ENCODE results near the gene ASB2.
A peak's percentile ranks its signal among the peaks of the same experiment; 100 is the strongest.

Gene ASB2

DNA sequence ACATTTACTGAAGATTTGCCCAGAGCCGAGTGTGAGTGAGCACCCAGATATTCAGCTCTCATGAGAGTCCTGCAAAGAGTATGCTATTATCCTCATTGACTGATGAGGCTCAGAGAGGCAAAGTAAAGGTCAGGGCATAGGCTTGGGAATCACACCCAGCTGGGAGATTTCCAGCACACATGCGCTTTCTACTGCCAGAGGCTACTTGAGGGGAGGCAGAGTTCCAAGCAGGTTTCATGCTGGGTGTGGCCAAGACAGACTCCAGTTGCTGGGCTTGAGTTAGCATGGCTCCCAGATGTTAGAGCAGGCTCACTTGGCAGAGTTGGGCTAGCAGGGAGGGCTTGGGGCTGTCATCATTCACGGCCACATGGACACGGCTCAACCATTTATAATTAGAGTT lies 63.6 kb downstream of the ASB2 start:
- H3K4me3 ChIP-seq (ENCODE audit: low read depth, low read length), result no peak overlapping the region
- no peak for TF ChIP-seq CTCF (IDR thresholded peaks at IDR 0.05; ENCODE audit: control insufficient read depth, extremely low read depth, insufficient read depth)
- no peak for DNase-seq (ENCODE audit: low read depth)

DNA sequence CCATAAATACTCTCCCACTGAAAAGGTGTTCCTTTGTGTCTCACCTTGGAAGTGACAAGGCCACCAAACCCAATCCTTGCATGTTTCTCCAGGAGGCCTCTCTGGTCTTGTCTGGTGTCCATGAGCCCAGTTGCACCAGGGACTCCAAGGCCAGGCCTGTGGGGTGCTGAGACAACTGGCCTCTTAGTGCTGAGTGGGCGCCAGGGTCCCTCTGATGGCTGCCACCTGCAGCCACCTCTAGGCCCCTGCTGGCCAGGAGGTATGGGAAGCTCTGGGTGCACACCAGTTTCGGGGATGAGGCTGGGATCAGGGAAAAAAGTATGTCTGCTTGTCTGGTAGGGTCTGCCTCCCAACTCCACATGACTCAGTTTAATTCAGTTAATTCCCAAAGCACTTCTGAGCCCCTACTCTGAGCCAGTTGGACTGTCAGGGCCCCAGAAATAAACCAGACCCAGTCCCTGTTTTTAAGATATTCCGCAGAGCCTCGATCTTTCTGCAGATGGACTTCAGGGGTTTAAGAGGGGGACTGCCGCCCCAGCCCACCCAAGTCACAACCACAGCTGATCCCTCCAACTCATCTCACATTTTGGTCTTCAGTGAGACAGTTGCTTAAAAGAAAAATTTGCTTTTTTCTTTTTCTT lies 64.3 kb downstream of the ASB2 start:
- no peak for DNase-seq (ENCODE audit: low read depth)
- TF ChIP-seq CTCF (IDR thresholded peaks at IDR 0.05; ENCODE audit: control insufficient read depth, extremely low read depth, insufficient read depth), result no peak

GRCh38 chr14:93909429-93910128 lies 66.8 kb downstream of the ASB2 start:
- TF ChIP-seq CTCF (IDR thresholded peaks at IDR 0.05; ENCODE audit: control insufficient read depth, extremely low read depth, insufficient read depth), result no peak
- DNase-seq (ENCODE audit: low read depth), result no peak
- no peak overlapping the region for H3K4me3 ChIP-seq (ENCODE audit: low read depth, low read length)

More for the DNA sequence above, 64.3 kb downstream of the ASB2 start:
- H3K4me3 ChIP-seq (ENCODE audit: low read depth, low read length), result no peak overlapping the region

- no peak overlapping the region for H3K4me3 ChIP-seq (ENCODE audit: low read depth, low read length)
- peak; percentile 95 for TF ChIP-seq CTCF (IDR thresholded peaks at IDR 0.05; ENCODE audit: control insufficient read depth, extremely low read depth, insufficient read depth)
- DNase-seq (ENCODE audit: low read depth), result peak; percentile 14
Measured at GRCh38 chr14:93906341-93907329, 69.7 kb downstream of the ASB2 start.

DNA sequence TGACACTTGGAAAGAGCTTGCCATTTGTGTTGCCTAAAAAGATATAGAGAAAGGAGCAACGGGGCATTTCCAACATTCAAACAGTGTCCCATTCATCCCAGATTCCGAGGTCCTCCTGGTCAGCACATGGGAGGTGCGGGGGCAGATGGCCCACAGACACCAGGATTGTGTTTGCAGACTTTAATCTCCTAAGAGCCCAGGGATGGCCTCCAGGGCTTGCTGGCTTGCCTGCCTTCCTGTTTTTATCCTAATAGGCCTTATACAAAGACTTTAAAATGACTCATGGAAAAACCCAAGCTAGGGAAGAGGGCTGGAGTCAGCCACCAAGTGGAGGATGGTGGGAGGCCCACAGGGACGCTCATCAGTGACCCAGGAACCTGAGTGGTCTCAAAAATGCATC lies 70.7 kb downstream of the ASB2 start:
- no peak overlapping the region for H3K4me3 ChIP-seq (ENCODE audit: low read depth, low read length)
- no peak for TF ChIP-seq CTCF (IDR thresholded peaks at IDR 0.05; ENCODE audit: control insufficient read depth, extremely low read depth, insufficient read depth)
- no peak for DNase-seq (ENCODE audit: low read depth)

- peak; percentile 41; the same call in 1 of the 2 replicates for TF ChIP-seq CTCF (IDR thresholded peaks at IDR 0.05; ENCODE audit: control insufficient read depth, extremely low read depth, insufficient read depth)
- no peak for DNase-seq (ENCODE audit: low read depth)
- no peak overlapping the region for H3K4me3 ChIP-seq (ENCODE audit: low read depth, low read length)
Measured at GRCh38 chr14:93903342-93904184, 72.8 kb downstream of the ASB2 start.

Measured in LNCaP clone FGC (cell line).